ENCODE measurements around the gene RNF224.

The RNF224 gene

GRCh38 chr9:137227054-137227852 is at the start of gene RNF224:
Gene RNF224 (plus strand): TSS chr9:137227502. CDS start chr9:137228336, 834 bp downstream.
- DNase-seq = peak in 1 of 2 experiments; percentile 30

- DNase-seq = no peak
Observed at GRCh38 chr9:137178201-137178938, 48.9 kb upstream of the RNF224 start.

GRCh38 chr9:137178939-137179630 is 48.2 kb upstream of the RNF224 start:
- no peak for DNase-seq

- no peak for DNase-seq
Observed at GRCh38 chr9:137179761-137180160, 47.5 kb upstream of the RNF224 start.

GRCh38 chr9:137180491-137180890 is 46.8 kb upstream of the RNF224 start:
- no peak for DNase-seq

- DNase-seq = no peak
Observed at GRCh38 chr9:137181680-137182079, 45.6 kb upstream of the RNF224 start.

- DNase-seq = no peak
Observed at GRCh38 chr9:137182836-137183235, 44.5 kb upstream of the RNF224 start.

- DNase-seq = no peak
Observed at GRCh38 chr9:137183980-137184595, 43.2 kb upstream of the RNF224 start.

GRCh38 chr9:137184881-137185660 is 42.2 kb upstream of the RNF224 start:
- no peak for DNase-seq

- no peak for DNase-seq
Observed at GRCh38 chr9:137185921-137186320, 41.4 kb upstream of the RNF224 start.

- no peak for DNase-seq
Observed at GRCh38 chr9:137186385-137186784, 40.9 kb upstream of the RNF224 start.

GRCh38 chr9:137187386-137187785 is 39.9 kb upstream of the RNF224 start:
- no peak for DNase-seq

- DNase-seq = no peak
Observed at GRCh38 chr9:137188086-137188489, 39.2 kb upstream of the RNF224 start.

- peak; percentile 67 to 69 for DNase-seq
Observed at GRCh38 chr9:137188490-137189296, 38.6 kb upstream of the RNF224 start, which contains the start of the genes ANAPC2 and SSNA1. Gene ANAPC2 (minus strand): TSS chr9:137188560. CDS start chr9:137188532, 28 bp downstream. Gene SSNA1 (plus strand): TSS chr9:137188676. CDS start chr9:137188727, 51 bp downstream.

GRCh38 chr9:137189297-137190295 is 37.7 kb upstream of the RNF224 start:
- DNase-seq = no peak

- DNase-seq = no peak
Observed at GRCh38 chr9:137190315-137190856, 36.9 kb upstream of the RNF224 start.

GRCh38 chr9:137191245-137191644 is 36.1 kb upstream of the RNF224 start:
- no peak for DNase-seq

GRCh38 chr9:137191691-137192447 is 35.4 kb upstream of the RNF224 start:
- no peak for DNase-seq

- DNase-seq = no peak
Observed at GRCh38 chr9:137192448-137192780, 34.9 kb upstream of the RNF224 start.
